ENCODE results near the gene CFAP97D2.
A peak's percentile ranks its signal among the peaks of the same experiment; 100 is the strongest.

DNA sequence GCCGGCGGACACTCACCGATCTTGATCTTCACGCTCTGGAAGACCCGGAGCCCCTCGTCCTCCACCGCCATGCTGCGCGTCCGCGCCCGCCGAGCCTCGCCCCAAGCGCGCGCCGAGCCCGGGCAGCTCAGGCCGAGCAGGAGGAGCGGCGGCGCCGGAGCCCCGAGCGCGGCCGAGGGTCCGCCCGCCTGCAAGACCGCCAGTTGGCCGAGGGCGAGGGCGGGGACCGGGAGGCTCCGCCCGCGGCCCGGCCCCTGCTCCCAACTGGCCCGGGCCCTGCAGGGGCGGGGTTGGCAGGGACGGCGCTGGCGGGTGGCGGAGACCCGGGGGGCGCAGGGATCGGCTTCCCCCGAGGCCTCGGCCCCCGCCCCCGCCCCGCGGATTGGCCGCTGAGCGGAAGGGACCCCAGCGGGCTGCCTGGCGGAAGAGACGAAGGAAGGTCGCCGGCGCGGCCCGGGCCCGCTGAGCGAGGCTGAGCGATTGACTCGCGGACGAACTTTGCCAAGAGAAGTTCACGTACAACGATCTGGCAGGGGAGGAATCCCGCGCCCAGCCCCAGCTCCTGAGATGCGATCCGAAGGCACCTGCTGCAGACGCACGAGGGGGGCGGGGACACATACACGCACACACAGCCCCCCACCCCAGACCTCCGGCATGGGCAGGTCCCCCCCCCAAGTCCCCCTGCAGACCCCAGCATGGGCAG, 46.5 kb upstream of the CFAP97D2 start, which contains the start of gene RASA3:
- TF ChIP-seq, protein P1, sequence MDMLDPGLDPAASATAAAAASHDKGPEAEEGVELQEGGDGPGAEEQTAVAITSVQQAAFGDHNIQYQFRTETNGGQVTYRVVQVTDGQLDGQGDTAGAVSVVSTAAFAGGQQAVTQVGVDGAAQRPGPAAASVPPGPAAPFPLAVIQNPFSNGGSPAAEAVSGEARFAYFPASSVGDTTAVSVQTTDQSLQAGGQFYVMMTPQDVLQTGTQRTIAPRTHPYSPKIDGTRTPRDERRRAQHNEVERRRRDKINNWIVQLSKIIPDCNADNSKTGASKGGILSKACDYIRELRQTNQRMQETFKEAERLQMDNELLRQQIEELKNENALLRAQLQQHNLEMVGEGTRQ (CRISPR knock-in tag; IDR thresholded peaks at IDR 0.05) = no peak
- TF ChIP-seq, protein P2, sequence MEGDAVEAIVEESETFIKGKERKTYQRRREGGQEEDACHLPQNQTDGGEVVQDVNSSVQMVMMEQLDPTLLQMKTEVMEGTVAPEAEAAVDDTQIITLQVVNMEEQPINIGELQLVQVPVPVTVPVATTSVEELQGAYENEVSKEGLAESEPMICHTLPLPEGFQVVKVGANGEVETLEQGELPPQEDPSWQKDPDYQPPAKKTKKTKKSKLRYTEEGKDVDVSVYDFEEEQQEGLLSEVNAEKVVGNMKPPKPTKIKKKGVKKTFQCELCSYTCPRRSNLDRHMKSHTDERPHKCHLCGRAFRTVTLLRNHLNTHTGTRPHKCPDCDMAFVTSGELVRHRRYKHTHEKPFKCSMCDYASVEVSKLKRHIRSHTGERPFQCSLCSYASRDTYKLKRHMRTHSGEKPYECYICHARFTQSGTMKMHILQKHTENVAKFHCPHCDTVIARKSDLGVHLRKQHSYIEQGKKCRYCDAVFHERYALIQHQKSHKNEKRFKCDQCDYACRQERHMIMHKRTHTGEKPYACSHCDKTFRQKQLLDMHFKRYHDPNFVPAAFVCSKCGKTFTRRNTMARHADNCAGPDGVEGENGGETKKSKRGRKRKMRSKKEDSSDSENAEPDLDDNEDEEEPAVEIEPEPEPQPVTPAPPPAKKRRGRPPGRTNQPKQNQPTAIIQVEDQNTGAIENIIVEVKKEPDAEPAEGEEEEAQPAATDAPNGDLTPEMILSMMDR (IDR thresholded peaks at IDR 0.05) = no peak
- TF ChIP-seq SMAD4 (CRISPR knock-in tag; IDR thresholded peaks at IDR 0.05) (no peak), TEAD1 (CRISPR knock-in tag; IDR thresholded peaks at IDR 0.05) (no peak), CREB1 (CRISPR knock-in tag; IDR thresholded peaks at IDR 0.05) (no peak), JAZF1 (CRISPR knock-in tag; IDR thresholded peaks at IDR 0.05) (no peak), SP1 (CRISPR knock-in tag; conservative IDR thresholded peaks at IDR 0.05) (peak; percentile 85), TCF7 (CRISPR knock-in tag; IDR thresholded peaks at IDR 0.05; ENCODE audit: low read depth) (no peak), OVOL2 (CRISPR knock-in tag; IDR thresholded peaks at IDR 0.05; ENCODE audit: borderline replicate concordance) (no peak)
- TF ChIP-seq, protein P3, sequence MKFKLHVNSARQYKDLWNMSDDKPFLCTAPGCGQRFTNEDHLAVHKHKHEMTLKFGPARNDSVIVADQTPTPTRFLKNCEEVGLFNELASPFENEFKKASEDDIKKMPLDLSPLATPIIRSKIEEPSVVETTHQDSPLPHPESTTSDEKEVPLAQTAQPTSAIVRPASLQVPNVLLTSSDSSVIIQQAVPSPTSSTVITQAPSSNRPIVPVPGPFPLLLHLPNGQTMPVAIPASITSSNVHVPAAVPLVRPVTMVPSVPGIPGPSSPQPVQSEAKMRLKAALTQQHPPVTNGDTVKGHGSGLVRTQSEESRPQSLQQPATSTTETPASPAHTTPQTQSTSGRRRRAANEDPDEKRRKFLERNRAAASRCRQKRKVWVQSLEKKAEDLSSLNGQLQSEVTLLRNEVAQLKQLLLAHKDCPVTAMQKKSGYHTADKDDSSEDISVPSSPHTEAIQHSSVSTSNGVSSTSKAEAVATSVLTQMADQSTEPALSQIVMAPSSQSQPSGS (CRISPR knock-in tag; IDR thresholded peaks at IDR 0.05; ENCODE audit: borderline replicate concordance, low read depth) = no peak
- TF ChIP-seq, protein P4, sequence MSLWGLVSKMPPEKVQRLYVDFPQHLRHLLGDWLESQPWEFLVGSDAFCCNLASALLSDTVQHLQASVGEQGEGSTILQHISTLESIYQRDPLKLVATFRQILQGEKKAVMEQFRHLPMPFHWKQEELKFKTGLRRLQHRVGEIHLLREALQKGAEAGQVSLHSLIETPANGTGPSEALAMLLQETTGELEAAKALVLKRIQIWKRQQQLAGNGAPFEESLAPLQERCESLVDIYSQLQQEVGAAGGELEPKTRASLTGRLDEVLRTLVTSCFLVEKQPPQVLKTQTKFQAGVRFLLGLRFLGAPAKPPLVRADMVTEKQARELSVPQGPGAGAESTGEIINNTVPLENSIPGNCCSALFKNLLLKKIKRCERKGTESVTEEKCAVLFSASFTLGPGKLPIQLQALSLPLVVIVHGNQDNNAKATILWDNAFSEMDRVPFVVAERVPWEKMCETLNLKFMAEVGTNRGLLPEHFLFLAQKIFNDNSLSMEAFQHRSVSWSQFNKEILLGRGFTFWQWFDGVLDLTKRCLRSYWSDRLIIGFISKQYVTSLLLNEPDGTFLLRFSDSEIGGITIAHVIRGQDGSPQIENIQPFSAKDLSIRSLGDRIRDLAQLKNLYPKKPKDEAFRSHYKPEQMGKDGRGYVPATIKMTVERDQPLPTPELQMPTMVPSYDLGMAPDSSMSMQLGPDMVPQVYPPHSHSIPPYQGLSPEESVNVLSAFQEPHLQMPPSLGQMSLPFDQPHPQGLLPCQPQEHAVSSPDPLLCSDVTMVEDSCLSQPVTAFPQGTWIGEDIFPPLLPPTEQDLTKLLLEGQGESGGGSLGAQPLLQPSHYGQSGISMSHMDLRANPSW (CRISPR knock-in tag; conservative IDR thresholded peaks at IDR 0.05; ENCODE audit: low read depth) = no peak

All from WTC11 (cell line).